ENCODE measurements around the gene RCVRN.

Gene RCVRN

GRCh38 chr17:9918804-9919352 lies 13.8 kb upstream of the RCVRN start:
- H3K9ac ChIP-seq (ENCODE audit: low read depth, low read length): no peak overlapping the region

GRCh38 chr17:9918352-9918751 lies 13.3 kb upstream of the RCVRN start:
- no peaks in the 10 kb centered on the region for H3K36me3 ChIP-seq (ENCODE audit: control insufficient read depth, insufficient read depth, low read length)

More at GRCh38 chr17:9918804-9919352, 13.8 kb upstream of the RCVRN start:
- Histone ChIP-seq H3K4me3 (ENCODE audit: low read depth, low read length) (no peak overlapping the region), H3K27me3 (ENCODE audit: control insufficient read depth, insufficient read depth, low read length) (no peaks in the 10 kb centered on the region), H3K36me3 (ENCODE audit: control insufficient read depth, insufficient read depth, low read length) (no peaks in the 10 kb centered on the region), H3K4me1 (ENCODE audit: control insufficient read depth, insufficient read depth, low read length) (no peaks in the 10 kb centered on the region), H3K9me3 (ENCODE audit: control insufficient read depth, insufficient read depth, low read length) (no peaks in the 10 kb centered on the region)

GRCh38 chr17:9917801-9918200 lies 12.7 kb upstream of the RCVRN start:
- H3K36me3 ChIP-seq (ENCODE audit: control insufficient read depth, insufficient read depth, low read length): no peaks in the 10 kb centered on the region
- no peak overlapping the region for H3K9ac ChIP-seq (ENCODE audit: low read depth, low read length)
- H3K4me3 ChIP-seq (ENCODE audit: low read depth, low read length): no peak overlapping the region
- no peaks in the 10 kb centered on the region for H3K9me3 ChIP-seq (ENCODE audit: control insufficient read depth, insufficient read depth, low read length)
- H3K27me3 ChIP-seq (ENCODE audit: control insufficient read depth, insufficient read depth, low read length): no peaks in the 10 kb centered on the region
- no peaks in the 10 kb centered on the region for H3K4me1 ChIP-seq (ENCODE audit: control insufficient read depth, insufficient read depth, low read length)

More at GRCh38 chr17:9918352-9918751, 13.3 kb upstream of the RCVRN start:
- H3K4me1 ChIP-seq (ENCODE audit: control insufficient read depth, insufficient read depth, low read length): no peaks in the 10 kb centered on the region
- H3K9ac ChIP-seq (ENCODE audit: low read depth, low read length): no peak overlapping the region
- no peak overlapping the region for H3K4me3 ChIP-seq (ENCODE audit: low read depth, low read length)
- H3K9me3 ChIP-seq (ENCODE audit: control insufficient read depth, insufficient read depth, low read length): no peaks in the 10 kb centered on the region
- no peaks in the 10 kb centered on the region for H3K27me3 ChIP-seq (ENCODE audit: control insufficient read depth, insufficient read depth, low read length)

- Histone ChIP-seq H3K36me3 (ENCODE audit: control insufficient read depth, insufficient read depth, low read length) (no peaks in the 10 kb centered on the region), H3K27me3 (ENCODE audit: control insufficient read depth, insufficient read depth, low read length) (no peaks in the 10 kb centered on the region), H3K9me3 (ENCODE audit: control insufficient read depth, insufficient read depth, low read length) (no peaks in the 10 kb centered on the region), H3K4me3 (ENCODE audit: low read depth, low read length) (no peak overlapping the region), H3K4me1 (ENCODE audit: control insufficient read depth, insufficient read depth, low read length) (no peaks in the 10 kb centered on the region), H3K9ac (ENCODE audit: low read depth, low read length) (no peak overlapping the region)
Observed at GRCh38 chr17:9917131-9917530, 12.1 kb upstream of the RCVRN start.

GRCh38 chr17:9916108-9916507 lies 11.0 kb upstream of the RCVRN start:
- H3K4me3 ChIP-seq (ENCODE audit: low read depth, low read length): no peak overlapping the region
- no peak overlapping the region for H3K9ac ChIP-seq (ENCODE audit: low read depth, low read length)
- H3K27me3 ChIP-seq (ENCODE audit: control insufficient read depth, insufficient read depth, low read length): no peaks in the 10 kb centered on the region
- H3K36me3 ChIP-seq (ENCODE audit: control insufficient read depth, insufficient read depth, low read length): no peaks in the 10 kb centered on the region
- H3K9me3 ChIP-seq (ENCODE audit: control insufficient read depth, insufficient read depth, low read length): no peaks in the 10 kb centered on the region
- H3K4me1 ChIP-seq (ENCODE audit: control insufficient read depth, insufficient read depth, low read length): no peaks in the 10 kb centered on the region

GRCh38 chr17:9913476-9913875 lies 8.4 kb upstream of the RCVRN start:
- no peaks in the 10 kb centered on the region for H3K36me3 ChIP-seq (ENCODE audit: control insufficient read depth, insufficient read depth, low read length)
- H3K4me3 ChIP-seq (ENCODE audit: low read depth, low read length): no peak overlapping the region
- H3K4me1 ChIP-seq (ENCODE audit: control insufficient read depth, insufficient read depth, low read length): no peaks in the 10 kb centered on the region
- H3K9ac ChIP-seq (ENCODE audit: low read depth, low read length): no peak overlapping the region
- no peaks in the 10 kb centered on the region for H3K9me3 ChIP-seq (ENCODE audit: control insufficient read depth, insufficient read depth, low read length)
- no peaks in the 10 kb centered on the region for H3K27me3 ChIP-seq (ENCODE audit: control insufficient read depth, insufficient read depth, low read length)

- Histone ChIP-seq H3K9ac (ENCODE audit: low read depth, low read length) (no peak overlapping the region), H3K36me3 (ENCODE audit: control insufficient read depth, insufficient read depth, low read length) (no peaks in the 10 kb centered on the region), H3K4me3 (ENCODE audit: low read depth, low read length) (no peak overlapping the region), H3K4me1 (ENCODE audit: control insufficient read depth, insufficient read depth, low read length) (no peaks in the 10 kb centered on the region), H3K27me3 (ENCODE audit: control insufficient read depth, insufficient read depth, low read length) (no peaks in the 10 kb centered on the region), H3K9me3 (ENCODE audit: control insufficient read depth, insufficient read depth, low read length) (no peaks in the 10 kb centered on the region)
Observed at GRCh38 chr17:9912121-9913099, 7.3 kb upstream of the RCVRN start.

GRCh38 chr17:9911089-9911488 lies 6.0 kb upstream of the RCVRN start:
- no peaks in the 10 kb centered on the region for H3K4me1 ChIP-seq (ENCODE audit: control insufficient read depth, insufficient read depth, low read length)
- no peaks in the 10 kb centered on the region for H3K9me3 ChIP-seq (ENCODE audit: control insufficient read depth, insufficient read depth, low read length)
- no peaks in the 10 kb centered on the region for H3K27me3 ChIP-seq (ENCODE audit: control insufficient read depth, insufficient read depth, low read length)
- H3K4me3 ChIP-seq (ENCODE audit: low read depth, low read length): no peak overlapping the region
- H3K9ac ChIP-seq (ENCODE audit: low read depth, low read length): no peak overlapping the region
- no peaks in the 10 kb centered on the region for H3K36me3 ChIP-seq (ENCODE audit: control insufficient read depth, insufficient read depth, low read length)

- no peaks in the 10 kb centered on the region for H3K4me1 ChIP-seq (ENCODE audit: control insufficient read depth, insufficient read depth, low read length)
- H3K9ac ChIP-seq (ENCODE audit: low read depth, low read length): no peak overlapping the region
- H3K4me3 ChIP-seq (ENCODE audit: low read depth, low read length): no peak overlapping the region
- no peaks in the 10 kb centered on the region for H3K27me3 ChIP-seq (ENCODE audit: control insufficient read depth, insufficient read depth, low read length)
- H3K36me3 ChIP-seq (ENCODE audit: control insufficient read depth, insufficient read depth, low read length): no peaks in the 10 kb centered on the region
- no peaks in the 10 kb centered on the region for H3K9me3 ChIP-seq (ENCODE audit: control insufficient read depth, insufficient read depth, low read length)
Observed at GRCh38 chr17:9908649-9909042, 3.6 kb upstream of the RCVRN start.

GRCh38 chr17:9907883-9908648 lies 3.0 kb upstream of the RCVRN start:
- Histone ChIP-seq H3K27me3 (ENCODE audit: control insufficient read depth, insufficient read depth, low read length) (no peaks in the 10 kb centered on the region), H3K9me3 (ENCODE audit: control insufficient read depth, insufficient read depth, low read length) (no peaks in the 10 kb centered on the region), H3K9ac (ENCODE audit: low read depth, low read length) (no peak overlapping the region), H3K4me3 (ENCODE audit: low read depth, low read length) (no peak overlapping the region), H3K36me3 (ENCODE audit: control insufficient read depth, insufficient read depth, low read length) (no peaks in the 10 kb centered on the region), H3K4me1 (ENCODE audit: control insufficient read depth, insufficient read depth, low read length) (no peaks in the 10 kb centered on the region)

GRCh38 chr17:9907131-9907530 lies 2.1 kb upstream of the RCVRN start:
- H3K9ac ChIP-seq (ENCODE audit: low read depth, low read length): no peak overlapping the region
- H3K9me3 ChIP-seq (ENCODE audit: control insufficient read depth, insufficient read depth, low read length): no peaks in the 10 kb centered on the region
- no peaks in the 10 kb centered on the region for H3K27me3 ChIP-seq (ENCODE audit: control insufficient read depth, insufficient read depth, low read length)
- H3K36me3 ChIP-seq (ENCODE audit: control insufficient read depth, insufficient read depth, low read length): no peaks in the 10 kb centered on the region
- no peak overlapping the region for H3K4me3 ChIP-seq (ENCODE audit: low read depth, low read length)
- H3K4me1 ChIP-seq (ENCODE audit: control insufficient read depth, insufficient read depth, low read length): no peaks in the 10 kb centered on the region

Data from iPS-15b (cell line).